ENCODE data around the gene TPRX1. TPM values are rescaled to one million over a fixed set of nuclear protein-coding genes. Genes with fewer than 3 reads are reported as not detected.

Gene TPRX1
- total RNA-seq, 1 donor: not detected

DNA sequence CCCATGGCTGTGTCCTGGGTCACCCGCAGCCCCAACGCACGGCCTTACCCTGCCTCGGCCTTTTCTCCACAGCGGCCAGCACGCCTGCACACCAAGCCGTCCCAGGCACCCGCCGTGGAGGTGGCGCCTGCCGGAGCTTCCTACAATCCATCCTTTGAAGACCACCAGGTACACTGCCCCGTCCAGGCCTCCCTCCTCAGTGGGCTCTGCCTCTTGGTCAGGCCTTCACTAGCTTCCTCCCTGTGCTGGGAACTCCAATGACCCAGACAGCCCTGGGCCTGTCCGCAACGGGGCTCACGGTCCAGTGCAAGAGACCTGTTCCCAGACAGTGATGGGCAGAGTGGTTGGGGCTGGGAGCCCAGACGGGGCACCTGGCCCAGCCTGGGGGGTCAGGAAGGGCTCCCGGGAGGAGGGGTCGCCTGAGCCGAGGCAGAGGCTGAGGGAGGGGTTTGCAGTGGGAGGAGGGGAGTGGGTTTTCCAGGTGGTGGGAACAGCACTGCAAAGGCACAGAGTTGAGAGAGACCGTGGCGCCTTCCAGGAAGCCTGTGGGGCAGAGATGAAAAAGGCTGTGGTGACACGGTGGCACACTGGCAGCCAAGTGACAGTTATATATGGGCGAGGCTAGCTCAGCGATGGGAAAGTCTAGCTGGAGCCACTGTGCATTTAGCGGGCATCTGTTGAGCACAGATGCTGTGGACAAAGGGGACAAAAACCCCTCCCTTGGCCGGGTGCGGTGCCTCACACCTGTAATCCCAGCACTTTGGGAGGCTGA, 51.7 kb downstream of the TPRX1 start:
- peaks cover 34% of the 10 kb centered on the region for H4K20me1 ChIP-seq (ENCODE audit: insufficient read depth, low read length)
- no peaks in the 10 kb centered on the region for H3K27me3 ChIP-seq (ENCODE audit: insufficient read depth, low read length)
- H3K4me3 ChIP-seq (ENCODE audit: insufficient read depth, low read length): no peak overlapping the region
- TF ChIP-seq, protein P1, sequence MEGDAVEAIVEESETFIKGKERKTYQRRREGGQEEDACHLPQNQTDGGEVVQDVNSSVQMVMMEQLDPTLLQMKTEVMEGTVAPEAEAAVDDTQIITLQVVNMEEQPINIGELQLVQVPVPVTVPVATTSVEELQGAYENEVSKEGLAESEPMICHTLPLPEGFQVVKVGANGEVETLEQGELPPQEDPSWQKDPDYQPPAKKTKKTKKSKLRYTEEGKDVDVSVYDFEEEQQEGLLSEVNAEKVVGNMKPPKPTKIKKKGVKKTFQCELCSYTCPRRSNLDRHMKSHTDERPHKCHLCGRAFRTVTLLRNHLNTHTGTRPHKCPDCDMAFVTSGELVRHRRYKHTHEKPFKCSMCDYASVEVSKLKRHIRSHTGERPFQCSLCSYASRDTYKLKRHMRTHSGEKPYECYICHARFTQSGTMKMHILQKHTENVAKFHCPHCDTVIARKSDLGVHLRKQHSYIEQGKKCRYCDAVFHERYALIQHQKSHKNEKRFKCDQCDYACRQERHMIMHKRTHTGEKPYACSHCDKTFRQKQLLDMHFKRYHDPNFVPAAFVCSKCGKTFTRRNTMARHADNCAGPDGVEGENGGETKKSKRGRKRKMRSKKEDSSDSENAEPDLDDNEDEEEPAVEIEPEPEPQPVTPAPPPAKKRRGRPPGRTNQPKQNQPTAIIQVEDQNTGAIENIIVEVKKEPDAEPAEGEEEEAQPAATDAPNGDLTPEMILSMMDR (IDR thresholded peaks at IDR 0.05; ENCODE audit: extremely low read depth, low read depth, low read length): no peak
- peaks cover 75% of the 10 kb centered on the region for H3K36me3 ChIP-seq (ENCODE audit: insufficient read depth, low read length)
- H3K4me1 ChIP-seq (ENCODE audit: insufficient read depth, low read length): no peaks in the 10 kb centered on the region
- H3K27ac ChIP-seq (ENCODE audit: low read depth, low read length): no peak overlapping the region
- H3K9me3 ChIP-seq (ENCODE audit: low read depth, low read length): no peaks in the 10 kb centered on the region
- DNase-seq (ENCODE audit: insufficient read length, low spot score, missing footprints): peak; percentile 65
- H3K4me2 ChIP-seq (ENCODE audit: insufficient read depth, low read length): no peak overlapping the region
- no peak overlapping the region for H2AFZ ChIP-seq (ENCODE audit: low read length)
- H3K79me2 ChIP-seq (ENCODE audit: insufficient read depth, low read length): peaks cover 23% of the 10 kb centered on the region

Small RNAs within 50 kb of the gene (small RNA-seq; reads per million reads assigned to genes)
- not detected for gene AC008745.1
- not detected for gene SNORD23

Other genes with a start within 250 kb of the TPRX1 start
- under 0.01 TPM in 2 replicates for gene ZNF541, start 231.4 kb downstream of the TPRX1 start, total RNA-seq
- 3.8 and 4.7 TPM in 2 replicates for gene BICRA, start 195.4 kb downstream of the TPRX1 start, total RNA-seq
- 136 and 144 TPM in 2 replicates for gene EHD2, start 91.1 kb downstream of the TPRX1 start, total RNA-seq
- gene NOP53, start 59.0 kb downstream of the TPRX1 start, total RNA-seq: 55.7 and 56.6 TPM in 2 replicates
- 76.7 and 78.4 TPM in 2 replicates for gene SELENOW, start 25.8 kb downstream of the TPRX1 start, total RNA-seq
- not detected in 2 replicates for gene CRX, start 17.4 kb upstream of the TPRX1 start, total RNA-seq
- not detected in 2 replicates for gene TPRX2, start 54.7 kb upstream of the TPRX1 start, total RNA-seq
- not detected in 2 replicates for gene SULT2A1, start 81.8 kb upstream of the TPRX1 start, total RNA-seq
- gene BSPH1, start 187.6 kb upstream of the TPRX1 start, total RNA-seq: not detected in 2 replicates
- not detected in 2 replicates for gene ELSPBP1, start 190.1 kb upstream of the TPRX1 start, total RNA-seq
- gene CABP5, start 239.5 kb upstream of the TPRX1 start, total RNA-seq: not detected in 2 replicates

Data from osteoblast (primary cell).